ENCODE data around the gene GABRG2.

The GABRG2 gene

GRCh38 chr5:162119801-162120200, 52.2 kb downstream of the GABRG2 start:
- ATAC-seq: no peak
- TF ChIP-seq ESRRG (CRISPR knock-in tag; IDR thresholded peaks at IDR 0.05) (no peak), SNAI2 (CRISPR knock-in tag; IDR thresholded peaks at IDR 0.05) (no peak), ZNF70 (CRISPR knock-in tag; IDR thresholded peaks at IDR 0.05) (no peak), ZFP30 (CRISPR knock-in tag; IDR thresholded peaks at IDR 0.05) (no peak), PPARA (CRISPR knock-in tag; IDR thresholded peaks at IDR 0.05; ENCODE audit: borderline replicate concordance) (no peak), ZC3H10 (CRISPR knock-in tag; IDR thresholded peaks at IDR 0.05) (no peak), GLIS3 (CRISPR knock-in tag; IDR thresholded peaks at IDR 0.05) (no peak), CSDC2 (CRISPR knock-in tag; IDR thresholded peaks at IDR 0.05) (no peak), OSR1 (CRISPR knock-in tag; IDR thresholded peaks at IDR 0.05) (no peak), TCF4 (CRISPR knock-in tag; IDR thresholded peaks at IDR 0.05; ENCODE audit: borderline replicate concordance) (no peak), RARB (CRISPR knock-in tag; IDR thresholded peaks at IDR 0.05) (no peak), ISL1 (CRISPR knock-in tag; IDR thresholded peaks at IDR 0.05) (no peak), ZFP3 (CRISPR knock-in tag; IDR thresholded peaks at IDR 0.05) (no peak), ZNF8 (CRISPR knock-in tag; IDR thresholded peaks at IDR 0.05) (no peak), TOX (CRISPR knock-in tag; IDR thresholded peaks at IDR 0.05; ENCODE audit: borderline replicate concordance) (no peak)
- TF ChIP-seq, protein P1, sequence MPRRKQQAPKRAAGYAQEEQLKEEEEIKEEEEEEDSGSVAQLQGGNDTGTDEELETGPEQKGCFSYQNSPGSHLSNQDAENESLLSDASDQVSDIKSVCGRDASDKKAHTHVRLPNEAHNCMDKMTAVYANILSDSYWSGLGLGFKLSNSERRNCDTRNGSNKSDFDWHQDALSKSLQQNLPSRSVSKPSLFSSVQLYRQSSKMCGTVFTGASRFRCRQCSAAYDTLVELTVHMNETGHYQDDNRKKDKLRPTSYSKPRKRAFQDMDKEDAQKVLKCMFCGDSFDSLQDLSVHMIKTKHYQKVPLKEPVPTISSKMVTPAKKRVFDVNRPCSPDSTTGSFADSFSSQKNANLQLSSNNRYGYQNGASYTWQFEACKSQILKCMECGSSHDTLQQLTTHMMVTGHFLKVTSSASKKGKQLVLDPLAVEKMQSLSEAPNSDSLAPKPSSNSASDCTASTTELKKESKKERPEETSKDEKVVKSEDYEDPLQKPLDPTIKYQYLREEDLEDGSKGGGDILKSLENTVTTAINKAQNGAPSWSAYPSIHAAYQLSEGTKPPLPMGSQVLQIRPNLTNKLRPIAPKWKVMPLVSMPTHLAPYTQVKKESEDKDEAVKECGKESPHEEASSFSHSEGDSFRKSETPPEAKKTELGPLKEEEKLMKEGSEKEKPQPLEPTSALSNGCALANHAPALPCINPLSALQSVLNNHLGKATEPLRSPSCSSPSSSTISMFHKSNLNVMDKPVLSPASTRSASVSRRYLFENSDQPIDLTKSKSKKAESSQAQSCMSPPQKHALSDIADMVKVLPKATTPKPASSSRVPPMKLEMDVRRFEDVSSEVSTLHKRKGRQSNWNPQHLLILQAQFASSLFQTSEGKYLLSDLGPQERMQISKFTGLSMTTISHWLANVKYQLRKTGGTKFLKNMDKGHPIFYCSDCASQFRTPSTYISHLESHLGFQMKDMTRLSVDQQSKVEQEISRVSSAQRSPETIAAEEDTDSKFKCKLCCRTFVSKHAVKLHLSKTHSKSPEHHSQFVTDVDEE (CRISPR knock-in tag; IDR thresholded peaks at IDR 0.05): no peak
- TF ChIP-seq, protein P2, sequence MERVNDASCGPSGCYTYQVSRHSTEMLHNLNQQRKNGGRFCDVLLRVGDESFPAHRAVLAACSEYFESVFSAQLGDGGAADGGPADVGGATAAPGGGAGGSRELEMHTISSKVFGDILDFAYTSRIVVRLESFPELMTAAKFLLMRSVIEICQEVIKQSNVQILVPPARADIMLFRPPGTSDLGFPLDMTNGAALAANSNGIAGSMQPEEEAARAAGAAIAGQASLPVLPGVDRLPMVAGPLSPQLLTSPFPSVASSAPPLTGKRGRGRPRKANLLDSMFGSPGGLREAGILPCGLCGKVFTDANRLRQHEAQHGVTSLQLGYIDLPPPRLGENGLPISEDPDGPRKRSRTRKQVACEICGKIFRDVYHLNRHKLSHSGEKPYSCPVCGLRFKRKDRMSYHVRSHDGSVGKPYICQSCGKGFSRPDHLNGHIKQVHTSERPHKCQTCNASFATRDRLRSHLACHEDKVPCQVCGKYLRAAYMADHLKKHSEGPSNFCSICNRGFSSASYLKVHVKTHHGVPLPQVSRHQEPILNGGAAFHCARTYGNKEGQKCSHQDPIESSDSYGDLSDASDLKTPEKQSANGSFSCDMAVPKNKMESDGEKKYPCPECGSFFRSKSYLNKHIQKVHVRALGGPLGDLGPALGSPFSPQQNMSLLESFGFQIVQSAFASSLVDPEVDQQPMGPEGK (CRISPR knock-in tag; IDR thresholded peaks at IDR 0.05; ENCODE audit: borderline replicate concordance): no peak
- TF ChIP-seq, protein P3, sequence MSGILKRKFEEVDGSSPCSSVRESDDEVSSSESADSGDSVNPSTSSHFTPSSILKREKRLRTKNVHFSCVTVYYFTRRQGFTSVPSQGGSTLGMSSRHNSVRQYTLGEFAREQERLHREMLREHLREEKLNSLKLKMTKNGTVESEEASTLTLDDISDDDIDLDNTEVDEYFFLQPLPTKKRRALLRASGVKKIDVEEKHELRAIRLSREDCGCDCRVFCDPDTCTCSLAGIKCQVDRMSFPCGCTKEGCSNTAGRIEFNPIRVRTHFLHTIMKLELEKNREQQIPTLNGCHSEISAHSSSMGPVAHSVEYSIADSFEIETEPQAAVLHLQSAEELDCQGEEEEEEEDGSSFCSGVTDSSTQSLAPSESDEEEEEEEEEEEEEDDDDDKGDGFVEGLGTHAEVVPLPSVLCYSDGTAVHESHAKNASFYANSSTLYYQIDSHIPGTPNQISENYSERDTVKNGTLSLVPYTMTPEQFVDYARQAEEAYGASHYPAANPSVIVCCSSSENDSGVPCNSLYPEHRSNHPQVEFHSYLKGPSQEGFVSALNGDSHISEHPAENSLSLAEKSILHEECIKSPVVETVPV (CRISPR knock-in tag; IDR thresholded peaks at IDR 0.05): no peak
- TF ChIP-seq, protein P4, sequence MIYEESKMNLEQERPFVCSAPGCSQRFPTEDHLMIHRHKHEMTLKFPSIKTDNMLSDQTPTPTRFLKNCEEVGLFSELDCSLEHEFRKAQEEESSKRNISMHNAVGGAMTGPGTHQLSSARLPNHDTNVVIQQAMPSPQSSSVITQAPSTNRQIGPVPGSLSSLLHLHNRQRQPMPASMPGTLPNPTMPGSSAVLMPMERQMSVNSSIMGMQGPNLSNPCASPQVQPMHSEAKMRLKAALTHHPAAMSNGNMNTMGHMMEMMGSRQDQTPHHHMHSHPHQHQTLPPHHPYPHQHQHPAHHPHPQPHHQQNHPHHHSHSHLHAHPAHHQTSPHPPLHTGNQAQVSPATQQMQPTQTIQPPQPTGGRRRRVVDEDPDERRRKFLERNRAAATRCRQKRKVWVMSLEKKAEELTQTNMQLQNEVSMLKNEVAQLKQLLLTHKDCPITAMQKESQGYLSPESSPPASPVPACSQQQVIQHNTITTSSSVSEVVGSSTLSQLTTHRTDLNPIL (CRISPR knock-in tag; IDR thresholded peaks at IDR 0.05; ENCODE audit: low read depth): no peak

DNA sequence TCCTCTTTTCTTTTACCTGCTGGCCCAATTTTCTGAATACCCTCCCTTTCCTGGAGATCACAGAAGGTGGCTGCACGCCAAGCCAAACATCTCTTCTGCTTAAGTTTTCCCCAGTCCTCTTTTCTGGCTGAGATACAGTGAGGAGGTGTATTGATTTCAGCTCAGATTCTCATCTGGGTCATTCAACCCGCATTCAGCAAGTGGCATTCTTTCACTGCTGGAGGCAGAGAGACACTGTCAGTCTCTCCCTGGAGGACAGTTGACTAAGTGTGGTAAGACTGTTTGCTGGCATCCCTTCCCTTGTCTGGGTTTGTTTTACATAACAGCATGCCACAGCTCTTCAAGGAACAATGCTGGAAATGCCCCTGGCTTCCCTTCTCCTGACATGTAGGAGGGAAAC, 60.5 kb downstream of the GABRG2 start:
- ATAC-seq: no peak
- TF ChIP-seq GLIS3 (CRISPR knock-in tag; IDR thresholded peaks at IDR 0.05): no peak
- TF ChIP-seq, protein P5, sequence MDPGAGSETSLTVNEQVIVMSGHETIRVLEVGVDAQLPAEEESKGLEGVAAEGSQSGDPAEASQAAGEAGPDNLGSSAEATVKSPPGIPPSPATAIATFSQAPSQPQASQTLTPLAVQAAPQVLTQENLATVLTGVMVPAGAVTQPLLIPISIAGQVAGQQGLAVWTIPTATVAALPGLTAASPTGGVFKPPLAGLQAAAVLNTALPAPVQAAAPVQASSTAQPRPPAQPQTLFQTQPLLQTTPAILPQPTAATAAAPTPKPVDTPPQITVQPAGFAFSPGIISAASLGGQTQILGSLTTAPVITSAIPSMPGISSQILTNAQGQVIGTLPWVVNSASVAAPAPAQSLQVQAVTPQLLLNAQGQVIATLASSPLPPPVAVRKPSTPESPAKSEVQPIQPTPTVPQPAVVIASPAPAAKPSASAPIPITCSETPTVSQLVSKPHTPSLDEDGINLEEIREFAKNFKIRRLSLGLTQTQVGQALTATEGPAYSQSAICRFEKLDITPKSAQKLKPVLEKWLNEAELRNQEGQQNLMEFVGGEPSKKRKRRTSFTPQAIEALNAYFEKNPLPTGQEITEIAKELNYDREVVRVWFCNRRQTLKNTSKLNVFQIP (CRISPR knock-in tag; IDR thresholded peaks at IDR 0.05; ENCODE audit: borderline replicate concordance, low read depth): no peak
- no peak for TF ChIP-seq OSR1 (CRISPR knock-in tag; IDR thresholded peaks at IDR 0.05)
- no peak for TF ChIP-seq BACH2 (CRISPR knock-in tag; IDR thresholded peaks at IDR 0.05; ENCODE audit: borderline replicate concordance)
- TF ChIP-seq RARB (CRISPR knock-in tag; IDR thresholded peaks at IDR 0.05): no peak
- no peak for TF ChIP-seq ARNTL (CRISPR knock-in tag; IDR thresholded peaks at IDR 0.05; ENCODE audit: borderline replicate concordance, low read depth)
- no peak for TF ChIP-seq CSDC2 (CRISPR knock-in tag; IDR thresholded peaks at IDR 0.05)
- no peak for TF ChIP-seq ZFP3 (CRISPR knock-in tag; IDR thresholded peaks at IDR 0.05)
- TF ChIP-seq, protein P4 (CRISPR knock-in tag; IDR thresholded peaks at IDR 0.05; ENCODE audit: low read depth): no peak
- TF ChIP-seq SNAI2 (CRISPR knock-in tag; IDR thresholded peaks at IDR 0.05): no peak
- no peak for TF ChIP-seq ISL1 (CRISPR knock-in tag; IDR thresholded peaks at IDR 0.05)
- TF ChIP-seq, protein P3 (CRISPR knock-in tag; IDR thresholded peaks at IDR 0.05): no peak
- TF ChIP-seq PPARA (CRISPR knock-in tag; IDR thresholded peaks at IDR 0.05; ENCODE audit: borderline replicate concordance): no peak
- TF ChIP-seq ZFP30 (CRISPR knock-in tag; IDR thresholded peaks at IDR 0.05): no peak
- no peak for TF ChIP-seq ESRRG (CRISPR knock-in tag; IDR thresholded peaks at IDR 0.05)
- TF ChIP-seq TCF4 (CRISPR knock-in tag; IDR thresholded peaks at IDR 0.05; ENCODE audit: borderline replicate concordance): no peak
- no peak for TF ChIP-seq ZNF565 (CRISPR knock-in tag; conservative IDR thresholded peaks at IDR 0.05; ENCODE audit: low read depth)
- no peak for TF ChIP-seq TOX (CRISPR knock-in tag; IDR thresholded peaks at IDR 0.05; ENCODE audit: borderline replicate concordance)
- TF ChIP-seq, protein P1 (CRISPR knock-in tag; IDR thresholded peaks at IDR 0.05): no peak
